ENCODE data around the gene SDK1. TPM values are rescaled to one million over a fixed set of nuclear protein-coding genes. Genes with fewer than 3 reads are reported as not detected.

The SDK1 gene
- total RNA-seq, 2 experiments from 2014 or later, result 0.19 to 0.36 TPM

DNA sequence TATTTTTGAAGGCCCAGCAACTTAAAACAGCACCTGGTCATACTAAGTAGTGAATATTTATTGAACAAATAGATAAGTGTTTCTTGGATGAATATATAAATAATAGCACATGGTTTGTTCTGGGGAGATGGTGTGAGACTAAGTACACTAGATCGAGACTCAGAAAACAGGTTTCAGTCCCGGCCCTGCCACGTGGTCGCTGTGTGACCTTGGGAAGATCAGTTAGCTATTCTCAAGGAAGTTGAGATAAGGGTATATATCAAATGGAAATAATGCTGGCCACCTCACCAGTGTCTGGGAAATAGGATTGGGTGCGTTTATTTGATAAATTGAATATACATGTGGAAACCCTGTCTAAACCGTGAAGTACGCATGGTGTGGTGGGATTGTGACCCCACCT is 354.6 kb downstream of the SDK1 start:
- H3K4me1 ChIP-seq (ENCODE audit: insufficient read depth, low read length, poor library complexity, severe bottlenecking), result no peaks in the 10 kb centered on the region
- BruUV-seq (replicated peaks), result no TSS peak
- no peak for TF ChIP-seq EZH2phosphoT487 (IDR thresholded peaks at IDR 0.05; ENCODE audit: borderline replicate concordance, low read depth, low read length)
- TF ChIP-seq, protein P1, sequence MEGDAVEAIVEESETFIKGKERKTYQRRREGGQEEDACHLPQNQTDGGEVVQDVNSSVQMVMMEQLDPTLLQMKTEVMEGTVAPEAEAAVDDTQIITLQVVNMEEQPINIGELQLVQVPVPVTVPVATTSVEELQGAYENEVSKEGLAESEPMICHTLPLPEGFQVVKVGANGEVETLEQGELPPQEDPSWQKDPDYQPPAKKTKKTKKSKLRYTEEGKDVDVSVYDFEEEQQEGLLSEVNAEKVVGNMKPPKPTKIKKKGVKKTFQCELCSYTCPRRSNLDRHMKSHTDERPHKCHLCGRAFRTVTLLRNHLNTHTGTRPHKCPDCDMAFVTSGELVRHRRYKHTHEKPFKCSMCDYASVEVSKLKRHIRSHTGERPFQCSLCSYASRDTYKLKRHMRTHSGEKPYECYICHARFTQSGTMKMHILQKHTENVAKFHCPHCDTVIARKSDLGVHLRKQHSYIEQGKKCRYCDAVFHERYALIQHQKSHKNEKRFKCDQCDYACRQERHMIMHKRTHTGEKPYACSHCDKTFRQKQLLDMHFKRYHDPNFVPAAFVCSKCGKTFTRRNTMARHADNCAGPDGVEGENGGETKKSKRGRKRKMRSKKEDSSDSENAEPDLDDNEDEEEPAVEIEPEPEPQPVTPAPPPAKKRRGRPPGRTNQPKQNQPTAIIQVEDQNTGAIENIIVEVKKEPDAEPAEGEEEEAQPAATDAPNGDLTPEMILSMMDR (conservative IDR thresholded peaks at IDR 0.05; ENCODE audit: low read length), result no peak
- no peaks in the 10 kb centered on the region for H3K9me2 ChIP-seq (ENCODE audit: insufficient read depth, low read length)
- H3K4me3 ChIP-seq (ENCODE audit: low read depth, low read length, poor library complexity, severe bottlenecking), result no peak overlapping the region
- H2AFZ ChIP-seq (ENCODE audit: low read length), result no peak overlapping the region
- CTCF ChIA-PET (ENCODE audit: unreplicated experiment), result no interaction called here
- no peaks in the 10 kb centered on the region for H4K20me1 ChIP-seq (ENCODE audit: insufficient read depth, low read length)
- no peaks in the 10 kb centered on the region for H3K9me3 ChIP-seq (ENCODE audit: low read length)
- POLR2A ChIA-PET, result no interaction called here
- H3K79me2 ChIP-seq (ENCODE audit: insufficient read depth, low read depth, low read length), result no peaks in the 10 kb centered on the region
- DNase-seq (ENCODE audit: low spot score), result no peak
- no peak overlapping the region for H3K27ac ChIP-seq (ENCODE audit: low read depth, low read length, poor library complexity, severe bottlenecking)
- intact Hi-C loops (cut with micrococcal nuclease; ENCODE audit: unreplicated experiment), result no loop called here
- H3K36me3 ChIP-seq (ENCODE audit: insufficient read depth, low read length), result no peaks in the 10 kb centered on the region
- H3K4me2 ChIP-seq (ENCODE audit: low read length), result no peak overlapping the region

DNA sequence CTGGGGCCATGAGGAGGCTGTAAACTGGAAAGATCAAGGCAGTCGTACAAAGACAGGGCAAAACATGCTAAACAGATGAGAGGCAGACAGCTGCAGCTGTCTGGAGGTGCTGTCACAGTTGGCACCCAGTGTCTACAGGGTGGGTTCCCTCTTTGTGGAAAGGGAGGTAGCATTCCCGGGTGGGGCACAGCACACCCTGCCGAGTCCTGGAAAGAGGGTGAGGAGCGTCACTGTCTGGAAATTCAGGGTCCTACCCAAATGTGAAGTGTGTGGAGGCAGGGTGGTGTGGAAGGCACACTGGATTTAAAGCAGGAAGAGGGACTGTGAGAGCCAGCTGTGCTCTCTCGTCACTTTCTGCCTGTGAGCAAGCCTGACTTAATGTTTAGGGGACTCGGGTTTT is 356.2 kb downstream of the SDK1 start:
- H3K9me3 ChIP-seq (ENCODE audit: low read length), result no peaks in the 10 kb centered on the region
- ChIA-PET CTCF (ENCODE audit: unreplicated experiment) (no interaction called here), POLR2A (interaction anchor here (1.2 kb wide), 1 partner anchor 10 kb away, joined by 4 read pairs; no protein-coding TSS in a partner anchor)
- no peaks in the 10 kb centered on the region for H3K9me2 ChIP-seq (ENCODE audit: insufficient read depth, low read length)
- H3K79me2 ChIP-seq (ENCODE audit: insufficient read depth, low read depth, low read length), result no peaks in the 10 kb centered on the region
- H3K4me2 ChIP-seq (ENCODE audit: low read length), result no peak overlapping the region
- no peak overlapping the region for H2AFZ ChIP-seq (ENCODE audit: low read length)
- H3K4me3 ChIP-seq (ENCODE audit: low read depth, low read length, poor library complexity, severe bottlenecking), result no peak overlapping the region
- no peaks in the 10 kb centered on the region for H3K36me3 ChIP-seq (ENCODE audit: insufficient read depth, low read length)
- no peaks in the 10 kb centered on the region for H4K20me1 ChIP-seq (ENCODE audit: insufficient read depth, low read length)
- no peak for DNase-seq (ENCODE audit: low spot score)
- no TSS peak for BruUV-seq (replicated peaks)
- H3K27ac ChIP-seq (ENCODE audit: low read depth, low read length, poor library complexity, severe bottlenecking), result no peak overlapping the region
- H3K4me1 ChIP-seq (ENCODE audit: insufficient read depth, low read length, poor library complexity, severe bottlenecking), result no peaks in the 10 kb centered on the region
- no peak for TF ChIP-seq EZH2phosphoT487 (IDR thresholded peaks at IDR 0.05; ENCODE audit: borderline replicate concordance, low read depth, low read length)
- TF ChIP-seq, protein P1 (conservative IDR thresholded peaks at IDR 0.05; ENCODE audit: low read length), result no peak
- intact Hi-C loops (cut with micrococcal nuclease; ENCODE audit: unreplicated experiment), result no loop called here

GRCh38 chr7:3668743-3669142 is 367.7 kb downstream of the SDK1 start:
- BruUV-seq (replicated peaks), result no TSS peak
- intact Hi-C loops (cut with micrococcal nuclease; ENCODE audit: unreplicated experiment), result no loop called here
- POLR2A ChIA-PET, result no interaction called here

More at GRCh38 chr7:3668743-3669142, 367.7 kb downstream of the SDK1 start:
- H3K9me2 ChIP-seq (ENCODE audit: insufficient read depth, low read length), result no peaks in the 10 kb centered on the region
- H3K36me3 ChIP-seq (ENCODE audit: insufficient read depth, low read length), result no peaks in the 10 kb centered on the region
- no peak overlapping the region for H3K4me3 ChIP-seq (ENCODE audit: low read depth, low read length, poor library complexity, severe bottlenecking)
- TF ChIP-seq, protein P1 (conservative IDR thresholded peaks at IDR 0.05; ENCODE audit: low read length), result no peak
- TF ChIP-seq EZH2phosphoT487 (IDR thresholded peaks at IDR 0.05; ENCODE audit: borderline replicate concordance, low read depth, low read length), result no peak
- no peak for DNase-seq (ENCODE audit: low spot score)
- H3K27ac ChIP-seq (ENCODE audit: low read depth, low read length, poor library complexity, severe bottlenecking), result no peak overlapping the region
- CTCF ChIA-PET (ENCODE audit: unreplicated experiment), result no interaction called here
- no peaks in the 10 kb centered on the region for H3K9me3 ChIP-seq (ENCODE audit: low read length)
- no peak overlapping the region for H3K4me2 ChIP-seq (ENCODE audit: low read length)
- H3K4me1 ChIP-seq (ENCODE audit: insufficient read depth, low read length, poor library complexity, severe bottlenecking), result no peaks in the 10 kb centered on the region
- no peaks in the 10 kb centered on the region for H4K20me1 ChIP-seq (ENCODE audit: insufficient read depth, low read length)
- H3K79me2 ChIP-seq (ENCODE audit: insufficient read depth, low read depth, low read length), result no peaks in the 10 kb centered on the region
- H2AFZ ChIP-seq (ENCODE audit: low read length), result no peak overlapping the region

Measured in OCI-LY7 (cell line).